HUES48 (cell line): ENCODE measurements around the gene ACOT11.

Source experiments
- H3K27ac ChIP-seq: one replicate; pipeline ENCODE4 v1.7.0; 2013; ENCODE audit warnings: low read depth, low read length, inconsistent platforms
- H3K27me3 ChIP-seq: 2 replicates; pipeline ENCODE4 v1.6.1; 2013; ENCODE audit warnings: mild to moderate bottlenecking, low read length; ENCODE audit not compliant: control insufficient read depth, insufficient read depth
- H3K36me3 ChIP-seq: 2 replicates; pipeline ENCODE4 v1.6.1; 2013; ENCODE audit warnings: low read length; ENCODE audit not compliant: control insufficient read depth, insufficient read depth
- H3K4me1 ChIP-seq: 2 replicates; pipeline ENCODE4 v1.6.1; 2013; ENCODE audit warnings: mild to moderate bottlenecking, low read length; ENCODE audit not compliant: control insufficient read depth, insufficient read depth
- H3K4me3 ChIP-seq: 2 replicates; pipeline ENCODE4 v1.5.1; 2013; ENCODE audit warnings: mild to moderate bottlenecking, low read depth, low read length
- H3K9ac ChIP-seq: 2 replicates; pipeline ENCODE4 v1.6.1; 2013; ENCODE audit warnings: mild to moderate bottlenecking, low read depth, low read length, moderate library complexity
- H3K9me3 ChIP-seq: 2 replicates; pipeline ENCODE4 v1.6.1; 2013; ENCODE audit warnings: low read length; ENCODE audit not compliant: control insufficient read depth, insufficient read depth

ACOT11 gene

DNA sequence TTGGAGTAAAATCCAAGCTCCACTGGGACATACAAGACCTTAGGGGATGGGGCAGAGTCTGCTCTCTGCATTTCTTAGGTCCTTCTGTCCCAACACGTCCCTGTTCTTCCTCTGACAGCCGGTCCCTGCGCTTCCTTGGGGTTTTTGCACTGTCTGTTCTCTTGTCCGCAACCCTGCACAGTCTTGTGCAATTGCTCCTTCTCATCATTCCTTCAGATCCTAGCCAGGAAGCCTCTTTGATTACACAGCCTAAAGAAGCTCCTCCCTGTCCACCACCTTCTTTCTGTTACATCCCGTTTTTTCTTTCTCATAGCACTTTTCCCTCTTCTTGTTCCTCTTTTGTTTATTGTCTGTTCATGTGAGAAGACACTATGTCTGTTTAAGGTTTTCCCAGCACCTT is 19.9 kb downstream of the ACOT11 start:
- Histone ChIP-seq H3K9ac (no peak overlapping the region), H3K27me3 (no peaks in the 10 kb centered on the region), H3K4me1 (peaks cover 31% of the 10 kb centered on the region), H3K4me3 (no peak overlapping the region), H3K36me3 (no peaks in the 10 kb centered on the region), H3K27ac (no peak overlapping the region), H3K9me3 (no peaks in the 10 kb centered on the region)

- Histone ChIP-seq H3K4me3 (no peak overlapping the region), H3K36me3 (no peaks in the 10 kb centered on the region), H3K27ac (peak overlapping the region; percentile 71), H3K9ac (no peak overlapping the region), H3K27me3 (no peaks in the 10 kb centered on the region), H3K4me1 (peaks cover 29% of the 10 kb centered on the region), H3K9me3 (no peaks in the 10 kb centered on the region)
Observed at GRCh38 chr1:54569339-54569738, 21.3 kb downstream of the ACOT11 start.

DNA sequence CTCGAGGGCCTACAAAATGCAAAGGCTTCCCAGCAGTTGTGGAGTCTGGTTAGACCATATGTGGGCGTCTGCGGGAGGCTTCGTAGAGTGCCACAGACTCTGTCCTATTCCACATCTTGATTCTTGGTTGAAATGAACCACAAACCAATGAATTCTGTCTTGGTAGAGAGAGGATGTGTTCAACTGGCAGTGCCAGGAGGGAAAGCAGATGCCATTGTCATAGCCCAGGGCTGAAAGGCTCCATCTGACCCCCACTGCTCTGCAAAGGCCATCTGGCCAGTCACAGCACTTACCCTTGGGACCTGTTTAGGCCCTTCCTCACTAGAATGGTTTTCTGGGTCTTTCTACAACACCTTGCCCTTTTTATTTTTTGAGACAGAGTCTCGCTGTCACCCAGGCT is 22.1 kb downstream of the ACOT11 start:
- no peaks in the 10 kb centered on the region for H3K27me3 ChIP-seq
- H3K36me3 ChIP-seq: no peaks in the 10 kb centered on the region
- peaks cover 28% of the 10 kb centered on the region for H3K4me1 ChIP-seq
- peak overlapping the region; percentile 71 for H3K27ac ChIP-seq
- no peak overlapping the region for H3K4me3 ChIP-seq
- H3K9me3 ChIP-seq: no peaks in the 10 kb centered on the region
- no peak overlapping the region for H3K9ac ChIP-seq

GRCh38 chr1:54571326-54571725 is 23.3 kb downstream of the ACOT11 start:
- Histone ChIP-seq H3K4me1 (peaks cover 33% of the 10 kb centered on the region), H3K27ac (peak overlapping the region; percentile 52), H3K27me3 (no peaks in the 10 kb centered on the region), H3K9me3 (no peaks in the 10 kb centered on the region), H3K4me3 (no peak overlapping the region), H3K36me3 (no peaks in the 10 kb centered on the region), H3K9ac (no peak overlapping the region)

GRCh38 chr1:54571803-54572541 is 23.9 kb downstream of the ACOT11 start:
- H3K36me3 ChIP-seq: no peaks in the 10 kb centered on the region
- no peaks in the 10 kb centered on the region for H3K27me3 ChIP-seq
- peak overlapping the region; percentile 54 for H3K27ac ChIP-seq
- no peak overlapping the region for H3K9ac ChIP-seq
- peaks cover 33% of the 10 kb centered on the region for H3K4me1 ChIP-seq
- H3K9me3 ChIP-seq: no peaks in the 10 kb centered on the region
- H3K4me3 ChIP-seq: no peak overlapping the region

DNA sequence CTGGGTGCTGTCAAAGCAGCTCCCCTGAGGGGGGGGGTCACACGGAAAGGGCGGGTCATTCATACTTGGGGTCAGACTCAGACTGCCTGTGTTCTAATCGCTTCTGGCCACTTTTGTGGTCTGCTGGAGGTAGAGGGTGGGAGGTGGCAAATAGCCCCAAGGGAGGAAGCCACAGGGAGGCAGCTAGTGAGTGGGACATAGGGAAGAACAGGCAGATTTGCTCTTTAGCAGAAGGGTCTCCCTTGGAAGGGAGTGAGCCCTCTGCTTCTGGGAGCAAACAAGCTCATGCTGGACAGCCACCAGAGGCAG is 24.5 kb downstream of the ACOT11 start:
- Histone ChIP-seq H3K9me3 (no peaks in the 10 kb centered on the region), H3K27me3 (no peaks in the 10 kb centered on the region), H3K9ac (no peak overlapping the region), H3K27ac (no peak overlapping the region), H3K4me3 (no peak overlapping the region), H3K36me3 (no peaks in the 10 kb centered on the region), H3K4me1 (peaks cover 33% of the 10 kb centered on the region)

DNA sequence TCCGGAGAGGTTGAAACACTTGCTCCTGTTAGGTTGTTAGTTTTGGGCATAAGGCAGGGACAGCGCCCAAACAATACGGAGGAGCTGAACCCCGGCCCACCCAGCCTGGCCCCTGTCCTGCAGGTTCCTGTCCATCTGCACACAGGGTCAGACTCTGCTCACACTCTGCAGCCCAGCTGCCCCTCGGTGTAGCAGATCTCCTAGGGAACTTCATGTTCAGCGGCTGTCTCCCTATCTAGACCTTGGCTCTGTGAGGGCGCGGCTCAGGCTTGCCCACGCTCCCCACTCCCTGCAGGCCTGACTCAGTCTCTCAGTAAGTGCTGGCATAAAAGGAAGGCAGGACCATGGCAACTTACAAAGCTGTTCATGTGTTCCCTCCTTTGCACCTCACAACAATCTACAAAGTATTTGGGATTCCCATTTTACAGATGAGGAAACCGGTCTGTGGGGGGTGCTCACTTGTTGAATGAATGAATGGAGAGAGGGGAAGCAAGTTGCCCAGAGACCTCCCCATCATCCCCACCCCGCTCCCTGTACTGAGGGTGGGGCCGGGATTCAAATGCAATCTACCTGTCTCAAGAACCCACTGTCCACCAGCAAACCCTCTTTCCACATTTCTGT is 26.2 kb downstream of the ACOT11 start:
- no peaks in the 10 kb centered on the region for H3K36me3 ChIP-seq
- no peak overlapping the region for H3K27ac ChIP-seq
- peaks cover 38% of the 10 kb centered on the region for H3K4me1 ChIP-seq
- no peaks in the 10 kb centered on the region for H3K9me3 ChIP-seq
- no peak overlapping the region for H3K9ac ChIP-seq
- H3K4me3 ChIP-seq: no peak overlapping the region
- H3K27me3 ChIP-seq: no peaks in the 10 kb centered on the region

- peaks cover 35% of the 10 kb centered on the region for H3K4me1 ChIP-seq
- H3K27ac ChIP-seq: no peak overlapping the region
- no peaks in the 10 kb centered on the region for H3K36me3 ChIP-seq
- no peaks in the 10 kb centered on the region for H3K27me3 ChIP-seq
- H3K9me3 ChIP-seq: no peaks in the 10 kb centered on the region
- H3K9ac ChIP-seq: no peak overlapping the region
- no peak overlapping the region for H3K4me3 ChIP-seq
Observed at GRCh38 chr1:54575161-54575560, 27.1 kb downstream of the ACOT11 start.

DNA sequence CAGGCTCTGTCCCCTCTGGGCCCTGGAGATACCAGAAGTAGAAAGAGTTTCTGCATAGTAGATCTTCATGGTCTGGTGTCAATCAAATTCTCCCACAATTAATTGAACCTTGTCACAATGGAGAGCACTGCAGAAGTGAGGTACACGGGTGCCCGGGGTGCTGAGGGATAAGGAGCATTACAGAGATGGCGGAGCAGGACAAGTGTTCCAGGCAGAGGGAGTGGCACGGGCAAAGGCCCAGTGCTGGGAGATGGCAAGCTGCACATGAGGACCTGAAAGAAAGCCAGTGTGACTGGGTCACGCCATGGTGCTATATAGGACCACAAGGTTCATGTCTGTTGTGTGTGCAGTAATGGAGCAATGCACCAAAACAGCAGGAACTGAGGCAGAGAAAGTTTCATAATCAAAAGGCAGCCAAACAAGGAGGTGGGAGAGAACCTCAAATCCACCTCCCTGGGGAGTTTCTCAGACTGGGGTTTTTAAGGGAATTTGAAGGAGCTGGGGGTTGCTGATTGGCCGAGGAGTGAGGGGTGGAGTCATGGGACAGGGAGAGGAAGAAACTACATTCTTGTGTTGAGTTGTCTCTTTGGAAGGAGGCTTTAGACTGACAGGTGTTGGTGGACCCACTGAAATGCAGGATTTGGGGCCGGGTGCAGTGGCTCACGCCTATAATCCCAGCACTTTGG is 27.7 kb downstream of the ACOT11 start:
- Histone ChIP-seq H3K4me3 (no peak overlapping the region), H3K9ac (no peak overlapping the region), H3K27ac (no peak overlapping the region), H3K27me3 (no peaks in the 10 kb centered on the region), H3K36me3 (no peaks in the 10 kb centered on the region), H3K4me1 (peaks cover 34% of the 10 kb centered on the region), H3K9me3 (no peaks in the 10 kb centered on the region)

GRCh38 chr1:54577612-54578011 is 29.6 kb downstream of the ACOT11 start:
- Histone ChIP-seq H3K9ac (no peak overlapping the region), H3K27me3 (no peaks in the 10 kb centered on the region), H3K36me3 (no peaks in the 10 kb centered on the region), H3K9me3 (no peaks in the 10 kb centered on the region), H3K4me3 (no peak overlapping the region), H3K27ac (no peak overlapping the region), H3K4me1 (peaks cover 26% of the 10 kb centered on the region)

DNA sequence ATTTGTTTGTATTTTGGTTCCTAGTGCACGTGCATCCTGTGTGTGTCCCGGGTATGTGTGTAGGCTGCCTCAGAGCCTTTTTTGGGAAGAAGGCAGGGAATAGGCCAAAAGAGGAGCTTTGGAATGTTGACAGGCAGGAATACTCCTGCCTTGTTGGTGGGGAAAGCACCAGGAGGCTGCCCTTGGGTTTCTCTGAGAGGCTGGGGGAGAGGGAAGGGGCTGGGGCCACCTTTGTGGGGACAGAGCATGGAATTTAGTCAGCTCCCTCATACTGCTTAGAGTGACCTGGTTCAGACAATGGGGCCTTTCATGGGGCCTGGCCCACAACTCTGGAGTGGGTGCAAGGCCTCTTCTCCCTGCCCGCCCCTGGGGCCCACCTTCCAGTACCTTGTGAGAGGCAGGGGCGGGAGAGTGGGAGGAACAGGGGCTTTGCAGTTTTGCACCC is 31.3 kb downstream of the ACOT11 start:
- Histone ChIP-seq H3K27ac (peak overlapping the region; percentile 75), H3K9ac (no peak overlapping the region), H3K27me3 (no peaks in the 10 kb centered on the region), H3K36me3 (no peaks in the 10 kb centered on the region), H3K4me3 (no peak overlapping the region), H3K4me1 (peaks cover 35% of the 10 kb centered on the region), H3K9me3 (no peaks in the 10 kb centered on the region)
